Activated T-cell treated with anti-CD3 and anti-CD28 coated beads for 4 hours (primary cell): ENCODE measurements around the gene ZNF407.

Experiments
- DNase-seq: peaks from one replicate; pipeline ENCODE4 v3.0.0-alpha.2; 2020

Gene ZNF407

DNA sequence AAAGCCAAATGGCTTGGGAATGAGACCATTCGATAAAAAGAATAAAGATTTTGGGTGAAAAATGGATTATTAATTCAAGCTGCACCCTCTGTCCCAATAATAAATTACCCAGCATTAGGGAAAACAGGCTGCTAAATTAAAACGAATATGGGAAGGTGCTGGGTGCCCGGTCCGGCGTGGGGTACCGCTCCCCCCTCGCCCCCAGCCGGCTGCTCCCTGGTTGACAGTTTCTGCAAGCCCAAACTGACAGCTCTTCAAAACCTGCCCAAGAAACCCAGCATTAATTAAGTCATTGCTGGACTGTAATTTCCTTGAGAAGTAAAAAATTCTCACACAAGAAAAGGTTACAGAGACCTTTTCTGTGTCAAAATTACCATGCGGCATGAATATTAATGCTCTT, 512.6 kb downstream of the ZNF407 start:
- DNase-seq: no peak

- no peak for DNase-seq
Measured at GRCh38 chr18:75110846-75111415, 513.3 kb downstream of the ZNF407 start.

DNA sequence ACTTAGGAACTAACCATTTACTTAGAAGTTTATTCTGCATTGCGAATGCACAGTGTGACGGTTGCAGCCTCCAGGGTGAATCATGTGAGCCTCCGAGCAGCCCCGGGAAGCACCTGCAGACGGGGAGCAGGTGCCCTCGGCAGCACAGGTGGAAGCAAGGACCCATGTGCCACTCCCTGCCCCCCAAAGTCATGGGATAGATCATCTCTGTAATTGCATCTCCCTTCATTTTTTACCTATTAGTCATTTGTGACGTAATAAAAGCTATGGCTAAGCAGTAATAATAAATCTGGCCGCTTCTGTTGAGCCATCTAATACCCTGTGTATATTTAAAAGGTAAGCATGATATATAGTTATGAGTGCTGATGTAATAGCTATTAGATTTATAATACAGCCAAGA, 514.1 kb downstream of the ZNF407 start:
- DNase-seq: no peak

DNA sequence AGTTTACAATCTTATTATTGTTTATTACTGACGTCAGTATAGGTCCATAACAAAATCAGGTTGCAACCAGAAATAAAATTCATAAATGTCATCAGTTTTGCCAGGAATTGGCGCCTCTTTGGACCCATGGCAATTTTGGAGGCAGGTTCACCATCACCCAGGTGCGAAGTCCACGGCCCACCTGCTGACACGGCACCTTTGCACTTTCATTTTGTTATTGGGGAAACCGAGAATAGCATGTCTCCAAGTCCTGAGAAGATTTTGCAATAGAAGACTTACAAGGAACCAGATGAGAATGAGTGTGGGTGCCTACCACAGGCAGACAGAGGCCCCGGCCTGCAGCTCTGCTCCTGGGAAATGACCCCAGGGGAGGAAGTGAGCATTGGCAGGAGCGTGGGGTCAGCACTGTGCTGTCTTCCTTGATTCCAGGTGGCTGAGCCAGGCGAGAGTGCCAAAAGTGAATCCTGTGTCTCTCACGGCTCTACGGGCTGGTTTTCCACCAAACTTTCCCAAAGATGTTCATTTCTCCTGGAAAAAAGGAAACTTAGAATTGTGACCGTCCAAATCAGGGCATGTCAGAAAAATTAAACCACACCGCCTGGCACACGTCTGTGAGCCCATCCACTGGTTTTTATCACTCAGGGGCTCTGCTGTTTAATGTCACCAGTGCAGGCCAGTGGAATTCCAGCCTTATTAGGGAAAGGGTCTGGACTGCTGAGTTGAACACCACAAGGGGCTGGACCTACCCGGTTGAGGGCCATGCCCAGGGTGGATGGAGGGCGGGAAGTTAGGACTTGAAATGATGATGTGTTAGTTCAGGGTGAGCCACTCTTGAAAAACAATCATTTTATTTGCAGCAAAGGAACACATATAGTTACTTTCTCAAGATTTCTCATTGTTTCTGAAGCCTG, 514.8 kb downstream of the ZNF407 start:
- no peak for DNase-seq

- DNase-seq: no peak
Measured at GRCh38 chr18:75113455-75113854, 515.8 kb downstream of the ZNF407 start.

DNA sequence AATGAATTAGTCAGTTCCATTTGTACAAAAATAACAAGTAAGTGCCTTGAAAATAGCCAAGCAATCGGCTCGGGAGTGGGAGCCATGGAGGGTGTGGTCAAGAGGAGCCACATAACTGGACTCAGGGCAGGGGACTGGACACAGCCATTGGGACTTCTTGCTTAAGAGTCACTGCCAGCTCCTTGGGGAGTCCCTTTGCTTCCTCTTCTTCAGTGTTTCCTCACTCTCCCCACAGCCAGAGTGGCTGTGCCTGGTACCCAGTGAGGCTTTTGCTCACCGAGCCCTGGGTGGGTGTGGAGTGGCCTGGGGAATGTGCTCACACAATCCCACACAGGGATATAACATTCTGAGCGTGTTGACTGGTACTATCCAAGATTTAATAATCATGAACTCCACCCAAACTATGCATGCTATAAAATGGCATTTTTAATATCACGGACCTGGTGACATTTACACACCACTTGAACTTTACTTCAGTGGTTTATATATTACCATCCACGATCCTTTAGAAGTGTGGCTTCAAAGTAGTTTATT, 516.6 kb downstream of the ZNF407 start:
- no peak for DNase-seq
